SK-N-MC (cell line): ENCODE results near the gene SNAPIN.

Source experiments
- EZH2 ChIP-seq: fragments of 200-600 bp; sonication (generic); IDR thresholded peaks from one replicate; pipeline ENCODE4 v1.6.1; 2017; ENCODE audit warnings: antibody characterized with exemption
- FOXP2 ChIP-seq: optimal IDR thresholded peaks from 2 replicates; pipeline ENCODE3; 2011; ENCODE audit warnings: mild to moderate bottlenecking, moderate library complexity; ENCODE audit not compliant: insufficient read depth; ENCODE audit errors: extremely low read length, control extremely low read depth
- POLR2AphosphoS5 ChIP-seq: IDR thresholded peaks from 2 replicates; pipeline ENCODE4 v1.6.1; 2012; ENCODE audit warnings: mild to moderate bottlenecking, low read depth, low read length, borderline replicate concordance

DNA sequence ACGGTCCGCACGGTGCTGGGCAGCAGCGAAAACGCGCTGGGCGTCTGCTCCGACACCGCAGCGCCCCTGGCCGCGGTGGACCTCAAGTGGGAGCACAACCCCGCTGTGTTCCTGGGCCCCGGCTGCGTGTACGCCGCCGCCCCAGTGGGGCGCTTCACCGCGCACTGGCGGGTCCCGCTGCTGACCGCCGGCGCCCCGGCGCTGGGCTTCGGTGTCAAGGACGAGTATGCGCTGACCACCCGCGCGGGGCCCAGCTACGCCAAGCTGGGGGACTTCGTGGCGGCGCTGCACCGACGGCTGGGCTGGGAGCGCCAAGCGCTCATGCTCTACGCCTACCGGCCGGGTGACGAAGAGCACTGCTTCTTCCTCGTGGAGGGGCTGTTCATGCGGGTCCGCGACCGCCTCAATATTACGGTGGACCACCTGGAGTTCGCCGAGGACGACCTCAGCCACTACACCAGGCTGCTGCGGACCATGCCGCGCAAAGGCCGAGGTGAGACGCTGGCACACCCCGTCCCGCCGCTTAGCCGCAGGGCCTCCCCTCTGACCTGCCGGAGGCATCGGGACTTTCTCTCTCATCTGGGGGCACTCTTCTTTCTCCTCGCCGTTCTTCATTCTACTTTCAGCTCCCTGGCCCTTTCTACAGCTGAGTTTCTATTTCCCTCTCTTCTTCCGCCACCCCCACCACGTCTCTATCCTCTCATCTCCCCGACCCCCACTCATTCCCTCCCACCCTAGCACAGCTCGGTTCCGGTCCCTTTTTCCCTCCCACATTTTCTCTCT lies 21.0 kb downstream of the SNAPIN start:
- TF ChIP-seq EZH2 (peak; percentile 74), POLR2AphosphoS5 (no peak), FOXP2 (no peak)
